ENCODE measurements around the gene IGSF21. TPM values are rescaled to one million over a fixed set of nuclear protein-coding genes. Genes with fewer than 3 reads are reported as not detected.

Gene IGSF21
- total RNA-seq, 3 donors from 2014 or later (not counting 1 experiment from before 2014, with no cell fraction given) = not detected

DNA sequence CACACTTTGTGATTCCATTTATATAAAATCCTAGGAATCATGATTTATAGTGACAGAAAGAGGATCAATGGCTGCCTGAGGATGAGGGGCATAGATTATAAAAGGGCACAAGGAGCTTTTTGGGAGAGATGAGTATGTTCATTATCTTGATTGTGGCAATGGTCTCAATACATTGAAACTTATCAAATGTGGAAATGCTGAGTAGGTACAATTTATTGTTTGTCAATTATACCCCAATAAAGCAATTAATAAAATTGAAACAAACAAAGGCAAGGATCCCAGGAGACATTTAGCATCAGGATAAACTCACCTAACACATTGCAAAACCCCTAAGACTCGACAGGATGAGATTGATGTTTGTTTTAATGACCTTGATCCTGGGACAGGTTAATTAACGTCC lies 220.1 kb downstream of the IGSF21 start:
- Histone ChIP-seq H3K27ac (ENCODE audit: low read length) (no peak overlapping the region), H3K4me1 (ENCODE audit: control insufficient read depth, insufficient read depth, low read length) (no peaks in the 10 kb centered on the region), H3K27me3 (ENCODE audit: control insufficient read depth, insufficient read depth, low read length) (no peaks in the 10 kb centered on the region), H3K36me3 (ENCODE audit: control insufficient read depth, insufficient read depth, low read length) (no peaks in the 10 kb centered on the region), H3K4me3 (ENCODE audit: low read length) (no peak overlapping the region), H3K9me3 (ENCODE audit: control insufficient read depth, insufficient read depth, low read length) (no peaks in the 10 kb centered on the region)
- Mint-ChIP-seq H3K9me3 (no peaks in the 10 kb centered on the region), H3K4me1 (no peaks in the 10 kb centered on the region), H3K27me3 (ENCODE audit: low read depth in 2 of 2) (peaks cover 3 to 11% of the 10 kb centered on the region in 2 donors), H3K27ac (no peak overlapping the region), H3K36me3 (no peaks in the 10 kb centered on the region), H3K4me3 (no peak overlapping the region)
- intact Hi-C loops (cut with micrococcal nuclease) = no loop called here
- WGBS (ENCODE audit: insufficient coverage) = 40% methylated on average over 1 of the region's 2 CpGs
- DNase-seq (no peak), ATAC-seq (no peak)
- no peak for TF ChIP-seq CTCF (IDR thresholded peaks at IDR 0.05)

DNA sequence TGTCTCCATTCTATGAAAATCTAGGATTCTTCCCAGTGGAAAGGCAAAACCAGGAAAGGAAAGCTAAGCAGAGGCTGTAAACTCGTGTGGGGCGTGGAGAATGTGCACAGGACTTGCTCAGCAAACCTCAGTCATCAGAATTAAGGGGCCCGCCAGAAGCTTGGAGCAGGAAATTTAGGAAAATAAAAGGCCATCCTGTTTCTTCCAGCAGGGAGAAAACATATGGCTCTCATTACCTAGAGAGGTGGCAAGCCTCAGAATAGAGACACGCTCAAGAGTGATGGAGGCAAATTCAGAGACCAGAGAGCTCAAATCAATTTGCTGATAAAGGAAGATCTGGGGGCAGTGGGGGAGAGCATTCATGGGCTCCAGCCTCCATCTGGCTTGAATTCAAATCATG lies 221.2 kb downstream of the IGSF21 start:
- H3K9me3 Mint-ChIP-seq = no peaks in the 10 kb centered on the region
- DNase-seq = no peak

GRCh38 chr1:18329469-18330253 lies 222.1 kb downstream of the IGSF21 start:
- ATAC-seq (no peak), DNase-seq (no peak)
- no peak overlapping the region for H3K27ac ChIP-seq (ENCODE audit: low read length)
- Mint-ChIP-seq H3K9me3 (no peaks in the 10 kb centered on the region), H3K4me1 (no peaks in the 10 kb centered on the region), H3K4me3 (no peak overlapping the region), H3K27ac (no peak overlapping the region), H3K36me3 (no peaks in the 10 kb centered on the region), H3K27me3 (ENCODE audit: low read depth in 2 of 2) (peaks cover 5 to 14% of the 10 kb centered on the region in 2 donors)
- H3K36me3 ChIP-seq (ENCODE audit: control insufficient read depth, insufficient read depth, low read length) = no peaks in the 10 kb centered on the region
- TF ChIP-seq CTCF (IDR thresholded peaks at IDR 0.05) = no peak
- no peaks in the 10 kb centered on the region for H3K9me3 ChIP-seq (ENCODE audit: control insufficient read depth, insufficient read depth, low read length)
- no peak overlapping the region for H3K4me3 ChIP-seq (ENCODE audit: low read length)
- intact Hi-C loops (cut with micrococcal nuclease) = no loop called here
- H3K27me3 ChIP-seq (ENCODE audit: control insufficient read depth, insufficient read depth, low read length) = no peaks in the 10 kb centered on the region
- WGBS (ENCODE audit: insufficient coverage) = 86% methylated on average over 9 of the region's 9 CpGs
- no peaks in the 10 kb centered on the region for H3K4me1 ChIP-seq (ENCODE audit: control insufficient read depth, insufficient read depth, low read length)

More for the DNA sequence above, 221.2 kb downstream of the IGSF21 start:
- intact Hi-C loops (cut with micrococcal nuclease) = no loop called here
- Mint-ChIP-seq H3K4me3 (no peak overlapping the region), H3K27ac (no peak overlapping the region), H3K36me3 (no peaks in the 10 kb centered on the region), H3K4me1 (no peaks in the 10 kb centered on the region), H3K27me3 (ENCODE audit: low read depth in 2 of 2) (peaks cover 5 to 14% of the 10 kb centered on the region in 2 donors)
- no peaks in the 10 kb centered on the region for H3K4me1 ChIP-seq (ENCODE audit: control insufficient read depth, insufficient read depth, low read length)
- no peak for TF ChIP-seq CTCF (IDR thresholded peaks at IDR 0.05)
- WGBS (ENCODE audit: insufficient coverage) = 36% methylated on average over 4 of the region's 4 CpGs
- no peak overlapping the region for H3K27ac ChIP-seq (ENCODE audit: low read length)
- no peaks in the 10 kb centered on the region for H3K9me3 ChIP-seq (ENCODE audit: control insufficient read depth, insufficient read depth, low read length)
- no peak overlapping the region for H3K4me3 ChIP-seq (ENCODE audit: low read length)
- no peak for ATAC-seq
- no peaks in the 10 kb centered on the region for H3K27me3 ChIP-seq (ENCODE audit: control insufficient read depth, insufficient read depth, low read length)
- no peaks in the 10 kb centered on the region for H3K36me3 ChIP-seq (ENCODE audit: control insufficient read depth, insufficient read depth, low read length)

- intact Hi-C loops (cut with micrococcal nuclease) = no loop called here
- H3K27me3 Mint-ChIP-seq (ENCODE audit: low read depth in 2 of 2) = peaks cover 5 to 8% of the 10 kb centered on the region in 2 donors
- H3K4me3 ChIP-seq (ENCODE audit: low read length) = no peak overlapping the region
Measured at GRCh38 chr1:18332576-18332975, 225.0 kb downstream of the IGSF21 start.

More at GRCh38 chr1:18332576-18332975, 225.0 kb downstream of the IGSF21 start:
- no peaks in the 10 kb centered on the region for H3K9me3 Mint-ChIP-seq
- Histone ChIP-seq H3K9me3 (ENCODE audit: control insufficient read depth, insufficient read depth, low read length) (no peaks in the 10 kb centered on the region), H3K36me3 (ENCODE audit: control insufficient read depth, insufficient read depth, low read length) (no peaks in the 10 kb centered on the region), H3K27ac (ENCODE audit: low read length) (no peak overlapping the region), H3K4me1 (ENCODE audit: control insufficient read depth, insufficient read depth, low read length) (no peaks in the 10 kb centered on the region), H3K27me3 (ENCODE audit: control insufficient read depth, insufficient read depth, low read length) (no peaks in the 10 kb centered on the region)
- H3K4me1 Mint-ChIP-seq = no peaks in the 10 kb centered on the region
- H3K36me3 Mint-ChIP-seq = no peaks in the 10 kb centered on the region
- no peak overlapping the region for H3K27ac Mint-ChIP-seq
- no peak for DNase-seq
- no peak for TF ChIP-seq CTCF (IDR thresholded peaks at IDR 0.05)
- H3K4me3 Mint-ChIP-seq = no peak overlapping the region
- ATAC-seq = no peak
- WGBS (ENCODE audit: insufficient coverage) = 39% methylated on average over 6 of the region's 6 CpGs
